Spleen (tissue), 11 donors: ENCODE results near the gene FCRL2. TPM values are rescaled to one million over a fixed set of nuclear protein-coding genes. Genes with fewer than 3 reads are reported as not detected.

Source experiments
- DNase-seq: peaks from one replicate; pipeline ENCODE4 v3.0.0-alpha.2; 2020
- H3K27ac ChIP-seq, 8 donors: fragments of 200-600 bp; sonication (generic) in 7 of 8; 1 replicate in 4 of 8; 2 replicates in 4 of 8; pipeline versions ENCODE4 v1.5.0 to v1.8.0; 2016 to 2021; ENCODE audit warnings: inconsistent platforms in 4 of 8, mild to moderate bottlenecking in 4 of 8, moderate library complexity in 1 of 8
- H3K27me3 ChIP-seq, 7 donors: fragments of 200-600 bp; sonication (generic) in 6 of 7; replicated peaks in 1 of 7; 1 replicate in 4 of 7; 2 replicates in 3 of 7; pipeline versions ENCODE4 v1.5.0 to v1.8.0; 2016 to 2021; ENCODE audit warnings: inconsistent platforms in 3 of 7, mild to moderate bottlenecking in 1 of 7
- H3K36me3 ChIP-seq, 6 donors: fragments of 200-600 bp; sonication (generic) in 5 of 6; 1 replicate in 4 of 6; 2 replicates in 2 of 6; pipeline versions ENCODE4 v1.5.0 to v1.8.0; 2016 to 2021; ENCODE audit warnings: inconsistent platforms in 2 of 6
- H3K4me1 ChIP-seq, 6 donors: fragments of 200-600 bp; sonication (generic) in 5 of 6; 1 replicate in 3 of 6; 2 replicates in 3 of 6; pipeline versions ENCODE4 v1.5.0 to v1.8.0; 2016 to 2021; ENCODE audit warnings: inconsistent platforms in 3 of 6
- H3K4me3 ChIP-seq, 8 donors: fragments of 200-600 bp; sonication (generic) in 7 of 8; 1 replicate in 4 of 8; 2 replicates in 4 of 8; pipeline versions ENCODE4 v1.5.0 to v1.8.0; 2016 to 2021; ENCODE audit warnings: inconsistent platforms in 4 of 8, mild to moderate bottlenecking in 4 of 8, moderate library complexity in 2 of 8
- H3K9me3 ChIP-seq, 8 donors: fragments of 200-600 bp; sonication (generic) in 7 of 8; 1 replicate in 4 of 8; 2 replicates in 4 of 8; pipeline versions ENCODE4 v1.5.0 to v1.8.0; 2016 to 2021; ENCODE audit warnings: inconsistent platforms in 4 of 8
- POLR2A ChIP-seq, 3 donors: fragments of 450-650 bp; IDR thresholded peaks; one replicate each; pipeline ENCODE4 v1.5.1; 2017; ENCODE audit warnings: antibody characterized with exemption in 3 of 3, mild to moderate bottlenecking in 1 of 3
- POLR2AphosphoS5 ChIP-seq, 3 donors: sonication (generic); formaldehyde crosslinking; IDR thresholded peaks; one replicate each; pipeline ENCODE4 v1.5.1; 2017; ENCODE audit warnings: antibody characterized with exemption in 3 of 3
- WGBS, 5 donors: extraction: QIAGEN DNeasy Blood & Tissue Kit in 3 of 5; methylation state at CpG; one replicate each; pipeline versions ENCODE4 v1.1.5 to v1.1.7; 2013 to 2018; 5-methylcytosine and 5-hydroxymethylcytosine counted together
- intact Hi-C: fragments of 100-400 bp; cut with DNase I; formaldehyde crosslinking; loops from one replicate; pipeline ENCODE4 v1.15.0; 2023; ENCODE audit warnings: low total_unique reads
- polyA plus RNA-seq, 3 donors: library from polyadenylated mRNA; stranded (reverse); fragments of 200-250 nt; gene quantifications; one replicate each; pipeline ENCODE4 v1.2.1, GENCODE V29; 2013
- total RNA-seq, 7 donors: library from RNA; depleted of rRNA in 3 of 7; stranded (reverse); fragments of >200 nt in 3 of 7; fragmentation: NEBNext Ultra II Directional in 4 of 7; extraction: Animal tissue kit (Norgen Biotek cat#: 25700) in 4 of 7; gene quantifications; one replicate each; pipeline versions ENCODE4 v1.1.0 to v1.2.1, GENCODE V29; 2016 to 2021
- TF ChIP-seq, protein P1 (sequence below), 11 experiments: fragments of 200-600 bp in 7 of 11; fragments of 450-650 bp in 4 of 11; sonication (generic) in 4 of 11; IDR thresholded peaks in 8 of 11; conservative IDR thresholded peaks in 3 of 11; 1 replicate in 7 of 11; 2 replicates in 4 of 11; pipeline versions ENCODE4 v1.4.0 to v1.8.0; 2016 to 2021; ENCODE audit warnings: antibody characterized with exemption in 11 of 11, inconsistent platforms in 4 of 11, mild to moderate bottlenecking in 1 of 11
- donor health status: healthy with polysubstance abuse.
- donor health status: DM: no; HTN: no; CAD: no; lungs with moderate emphysema.
- donor health status: DM: no; HTN: no; CAD: no.
- donor health status: Bipolar disorder and iron deficiency.
- donor health status: healthy.
- donor health status: DM: no; HTN: no; CAD: no.
- donor health status: DM: yes; HTN: yes; CAD: no.

The FCRL2 gene
- total and polyA plus RNA-seq, 10 donors: 32.9 to 236 (median 57.2) TPM

DNA sequence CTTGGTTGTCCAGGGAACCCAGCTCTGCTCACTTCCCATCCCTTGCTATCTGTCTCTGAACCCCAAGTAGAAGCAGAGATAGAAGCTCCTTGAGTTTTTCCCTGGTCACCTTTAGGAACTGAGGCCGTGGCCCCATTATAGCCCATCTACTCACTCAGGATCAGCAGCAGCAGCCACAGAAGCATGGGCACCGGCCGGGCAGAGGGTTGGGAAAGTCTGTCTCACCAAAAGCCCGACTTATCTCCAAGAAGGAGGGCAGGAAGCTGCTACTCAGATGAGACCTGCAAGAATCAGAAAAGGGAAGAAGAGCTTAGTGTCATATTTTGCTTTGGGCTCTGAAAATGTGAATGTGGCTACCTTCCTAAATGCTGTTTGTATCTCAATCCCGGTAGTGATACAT, 76.6 kb downstream of the FCRL2 start:
- Histone ChIP-seq H3K9me3 (no peaks in the 10 kb centered on the region), H3K4me3 (peak overlapping the region; percentile 2 to 62 (median 22)), H3K27ac (peak overlapping the region; percentile 59 to 91 (median 72)), H3K4me1 (peaks cover 4 to 90% (median 51%) of the 10 kb centered on the region in 6 donors), H3K27me3 (no peaks in the 10 kb centered on the region), H3K36me3 (peaks cover 0 to 2% (median 0%) of the 10 kb centered on the region in 6 donors)
- TF ChIP-seq, protein P1, sequence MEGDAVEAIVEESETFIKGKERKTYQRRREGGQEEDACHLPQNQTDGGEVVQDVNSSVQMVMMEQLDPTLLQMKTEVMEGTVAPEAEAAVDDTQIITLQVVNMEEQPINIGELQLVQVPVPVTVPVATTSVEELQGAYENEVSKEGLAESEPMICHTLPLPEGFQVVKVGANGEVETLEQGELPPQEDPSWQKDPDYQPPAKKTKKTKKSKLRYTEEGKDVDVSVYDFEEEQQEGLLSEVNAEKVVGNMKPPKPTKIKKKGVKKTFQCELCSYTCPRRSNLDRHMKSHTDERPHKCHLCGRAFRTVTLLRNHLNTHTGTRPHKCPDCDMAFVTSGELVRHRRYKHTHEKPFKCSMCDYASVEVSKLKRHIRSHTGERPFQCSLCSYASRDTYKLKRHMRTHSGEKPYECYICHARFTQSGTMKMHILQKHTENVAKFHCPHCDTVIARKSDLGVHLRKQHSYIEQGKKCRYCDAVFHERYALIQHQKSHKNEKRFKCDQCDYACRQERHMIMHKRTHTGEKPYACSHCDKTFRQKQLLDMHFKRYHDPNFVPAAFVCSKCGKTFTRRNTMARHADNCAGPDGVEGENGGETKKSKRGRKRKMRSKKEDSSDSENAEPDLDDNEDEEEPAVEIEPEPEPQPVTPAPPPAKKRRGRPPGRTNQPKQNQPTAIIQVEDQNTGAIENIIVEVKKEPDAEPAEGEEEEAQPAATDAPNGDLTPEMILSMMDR (IDR thresholded peaks at IDR 0.05 in 8 of 11, conservative IDR thresholded peaks at IDR 0.05 in 3 of 11): no peak
- TF ChIP-seq POLR2AphosphoS5 (IDR thresholded peaks at IDR 0.05): no peak
- TF ChIP-seq POLR2A (IDR thresholded peaks at IDR 0.05): no peak
- peak; percentile 69 for DNase-seq
- intact Hi-C loops: no loop called here
- WGBS, 5 donors: 40 to 57% (median 48%) methylated on average over 5 of the region's 5 CpGs

DNA sequence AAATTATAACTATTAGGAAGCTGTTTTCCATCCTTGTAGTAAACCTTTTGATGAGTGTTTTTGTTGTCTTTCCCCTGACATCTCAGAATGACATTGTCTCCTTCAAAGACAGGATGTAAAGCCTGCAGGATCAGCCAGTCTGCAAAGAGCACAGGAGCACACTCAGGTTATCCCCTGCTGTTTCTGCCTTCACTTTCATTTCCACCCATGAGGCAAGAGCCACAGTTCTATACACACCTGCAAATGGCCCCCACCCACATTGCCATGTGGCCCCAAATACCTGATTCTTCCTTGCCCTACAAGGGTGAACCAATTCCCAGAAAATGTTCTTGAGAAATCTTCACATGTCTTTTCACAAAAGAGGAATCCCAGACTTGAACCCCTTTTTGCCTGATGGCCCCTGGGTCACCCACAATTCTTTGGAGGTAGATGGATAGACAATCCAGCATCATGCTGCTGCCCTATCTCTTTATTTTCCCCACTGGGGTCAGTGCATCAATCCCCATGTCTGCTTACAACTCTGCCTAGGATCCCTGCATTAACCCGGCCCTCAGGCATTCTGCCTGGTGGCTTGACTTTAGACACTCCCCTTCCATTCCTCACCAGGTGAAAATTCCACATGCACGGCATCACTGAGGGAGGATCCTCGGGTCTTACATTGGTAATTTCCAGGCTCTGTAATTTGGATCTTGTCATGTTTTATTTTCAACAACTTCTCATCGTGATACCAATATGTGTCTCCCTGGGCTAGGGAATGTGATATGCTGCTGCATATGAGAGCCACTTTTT, 79.0 kb downstream of the FCRL2 start:
- Histone ChIP-seq H3K27ac (peak overlapping the region; percentile 42 to 91 (median 72)), H3K9me3 (no peaks in the 10 kb centered on the region), H3K27me3 (no peaks in the 10 kb centered on the region), H3K4me1 (peaks cover 4 to 94% (median 49%) of the 10 kb centered on the region in 6 donors), H3K4me3 (peak overlapping the region in 2 of 8 donors; percentile 4 to 32), H3K36me3 (peaks cover 0 to 17% (median 0%) of the 10 kb centered on the region in 6 donors)
- DNase-seq: no peak
- TF ChIP-seq POLR2A (IDR thresholded peaks at IDR 0.05) (no peak), POLR2AphosphoS5 (IDR thresholded peaks at IDR 0.05) (no peak)
- TF ChIP-seq, protein P1 (IDR thresholded peaks at IDR 0.05 in 8 of 11, conservative IDR thresholded peaks at IDR 0.05 in 3 of 11): no peak
- WGBS, 5 donors: 87 to 93% (median 90%) methylated on average over 4 of the region's 4 CpGs
- intact Hi-C loops: no loop called here

DNA sequence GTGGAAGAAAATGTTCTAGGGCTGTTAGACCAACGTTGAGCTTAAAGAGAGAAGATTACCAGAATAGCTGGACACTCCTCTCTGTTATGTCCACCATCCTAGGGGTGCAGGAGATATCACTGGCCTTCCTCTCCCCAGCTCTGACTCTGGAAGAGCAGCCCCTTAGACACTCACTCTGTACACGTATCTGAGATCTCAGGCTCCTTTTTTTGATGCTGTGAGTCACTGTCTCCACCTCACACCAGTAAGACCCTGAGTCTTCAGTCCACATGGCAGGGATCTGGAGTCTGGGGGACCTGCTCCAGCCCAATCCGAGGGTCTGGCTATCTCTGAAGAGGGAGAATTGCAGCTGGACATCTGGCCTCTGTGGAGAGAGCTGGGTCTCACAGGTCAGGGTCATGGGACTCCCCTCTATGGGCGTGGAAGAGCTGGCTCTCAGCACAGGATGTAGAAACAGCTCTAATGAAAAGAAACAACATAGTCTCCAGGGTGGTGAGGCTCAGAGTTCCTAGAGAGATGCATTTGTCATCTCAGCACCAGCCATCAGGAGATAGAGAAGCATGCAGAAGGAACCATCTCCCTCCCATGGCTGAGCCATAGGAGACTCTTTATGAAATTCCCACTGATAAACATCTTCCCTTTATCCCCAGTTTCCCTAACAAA, 79.8 kb downstream of the FCRL2 start:
- intact Hi-C loops: no loop called here

More for the DNA sequence above, 79.8 kb downstream of the FCRL2 start:
- Histone ChIP-seq H3K4me3 (peak overlapping the region in 2 of 8 donors; percentile 4 to 32), H3K27ac (peak overlapping the region in 7 of 8 donors; percentile 35 to 91 (median 71)), H3K4me1 (peaks cover 4 to 98% (median 52%) of the 10 kb centered on the region in 6 donors), H3K27me3 (no peaks in the 10 kb centered on the region), H3K9me3 (no peaks in the 10 kb centered on the region), H3K36me3 (peaks cover 0 to 19% (median 0%) of the 10 kb centered on the region in 6 donors)
- no peak for TF ChIP-seq POLR2A (IDR thresholded peaks at IDR 0.05)
- TF ChIP-seq, protein P1 (IDR thresholded peaks at IDR 0.05 in 8 of 11, conservative IDR thresholded peaks at IDR 0.05 in 3 of 11): no peak
- no peak for TF ChIP-seq POLR2AphosphoS5 (IDR thresholded peaks at IDR 0.05)
- WGBS, 5 donors: 51 to 75% (median 55%) methylated on average over 4 of the region's 4 CpGs
- no peak for DNase-seq

Other genes with a start within 250 kb of the FCRL2 start
- gene FCRL5, start 224.6 kb downstream of the FCRL2 start, total RNA-seq: 100 to 1,000 TPM in 1 of 7 donors, 10 to 100 TPM in 6; 55.9 to 111 (median 73.4) TPM
- gene FCRL5, start 224.6 kb downstream of the FCRL2 start, polyA plus RNA-seq: 10 to 100 TPM; 51.0 to 69.0 (median 59.6) TPM
- gene FCRL4, start 179.0 kb downstream of the FCRL2 start, total RNA-seq: 1 to 10 TPM in 5 of 7 donors, under 1 TPM in 2; 0.26 to 3.8 (median 1.5) TPM
- 1 to 10 TPM; 2.2 to 6.0 (median 4.7) TPM for gene FCRL4, start 179.0 kb downstream of the FCRL2 start, polyA plus RNA-seq
- 100 to 1,000 TPM in 2 of 7 donors, 10 to 100 TPM in 5; 41.6 to 110 (median 64.1) TPM for gene FCRL3, start 76.4 kb downstream of the FCRL2 start, total RNA-seq
- gene FCRL3, start 76.4 kb downstream of the FCRL2 start, polyA plus RNA-seq: 10 to 100 TPM; 24.0 to 89.6 (median 39.0) TPM
- gene FCRL1, start 43.0 kb upstream of the FCRL2 start, total RNA-seq: 100 to 1,000 TPM in 4 of 7 donors, 10 to 100 TPM in 3; 57.3 to 158 (median 110) TPM
- gene FCRL1, start 43.0 kb upstream of the FCRL2 start, polyA plus RNA-seq: 10 to 100 TPM; 54.5 to 77.8 (median 72.0) TPM
- gene CD5L, start 64.7 kb upstream of the FCRL2 start, total RNA-seq: 100 to 1,000 TPM; 348 to 892 (median 512) TPM
- 10 to 100 TPM; 16.8 to 60.8 (median 42.6) TPM for gene CD5L, start 64.7 kb upstream of the FCRL2 start, polyA plus RNA-seq
- gene KIRREL1, start 216.5 kb upstream of the FCRL2 start, total RNA-seq: 10 to 100 TPM; 14.0 to 50.9 (median 24.5) TPM
- gene KIRREL1, start 216.5 kb upstream of the FCRL2 start, polyA plus RNA-seq: 1 to 10 TPM; 1.4 to 3.9 (median 1.7) TPM